LNCAP (cell line): ENCODE data around the gene MAMLD1.

Experiments used
- CTCF ChIP-seq: fragments of 450-650 bp; IDR thresholded peaks from 2 replicates; pipeline ENCODE4 v1.5.1; 2017; ENCODE audit warnings: mild to moderate bottlenecking

MAMLD1 gene

GRCh38 chrX:150542846-150543229, 179.7 kb downstream of the MAMLD1 start:
- TF ChIP-seq CTCF: no peak

GRCh38 chrX:150543230-150544155, 180.4 kb downstream of the MAMLD1 start:
- TF ChIP-seq CTCF: no peak

GRCh38 chrX:150544222-150544787, 181.2 kb downstream of the MAMLD1 start:
- no peak for TF ChIP-seq CTCF

GRCh38 chrX:150544835-150545770, 182.0 kb downstream of the MAMLD1 start:
- TF ChIP-seq CTCF: no peak

GRCh38 chrX:150546711-150547153, 183.6 kb downstream of the MAMLD1 start:
- no peak for TF ChIP-seq CTCF

- no peak for TF ChIP-seq CTCF
Measured at GRCh38 chrX:150547375-150548115, 184.4 kb downstream of the MAMLD1 start.

GRCh38 chrX:150548251-150548650, 185.1 kb downstream of the MAMLD1 start:
- TF ChIP-seq CTCF: no peak
